GM12878 (cell line): ENCODE results near the gene DOP1A. TPM values are rescaled to one million over a fixed set of nuclear protein-coding genes. Genes with fewer than 3 reads are reported as not detected.

Experiments used
- ATAC-seq: fragments of 200-7000 bp; cut with Tn5 transposase; 3 replicates; pipeline ENCODE4 v1.9.1; 2020; ENCODE audit warnings: mild to moderate bottlenecking, moderate library complexity
- BruUV-seq: library from RNA; stranded (reverse); fragments of 400-500 nt; replicated peaks from 2 replicates; lab custom pipeline; 2021; lab: Mats Ljungman, UMichigan
- CTCF ChIA-PET: fragments of 300-600 bp; sonication (Branson Sonifier 250); formaldehyde crosslinking; extraction: SDS; loops from one replicate; lab custom pipeline; 2021; ENCODE audit warnings: inconsistent platforms; lab: Yijun Ruan, JAX
- POLR2A ChIA-PET: fragments of 350-600 bp; formaldehyde crosslinking; extraction: SDS; loops from one replicate; lab custom pipeline; 2021; ENCODE audit warnings: inconsistent platforms; lab: Charles Lee
- RAD21 ChIA-PET: fragments of 300-600 bp; sonication (Branson Sonifier 250); formaldehyde crosslinking; loops from one replicate; lab custom pipeline; 2023; ENCODE audit warnings: antibody characterized with exemption; ENCODE audit not compliant: unreplicated experiment; lab: Charles Lee
- SMC1A ChIA-PET: fragments of 300-600 bp; sonication (Branson Sonifier 250); formaldehyde crosslinking; loops from one replicate; lab custom pipeline; 2023; ENCODE audit not compliant: unreplicated experiment, uncharacterized antibody; lab: Charles Lee
- DNase-seq: peaks from one replicate; pipeline ENCODE4 v3.0.0-alpha.2; 2011; ENCODE audit warnings: low read depth, low spot score
- FAIRE-seq: peaks from 3 replicates; lab custom pipeline; 2011; peaks lifted over from hg19 to GRCh38; lab: Jason Lieb, UNC
- H2AFZ ChIP-seq: 2 replicates; pipeline ENCODE4 v1.6.0; 2011; ENCODE audit warnings: low read depth, low read length, control low read depth; ENCODE audit not compliant: control insufficient read depth
- H3K27ac ChIP-seq: 2 replicates; pipeline ENCODE4 v1.5.1; 2011; ENCODE audit warnings: control low read depth; ENCODE audit not compliant: control insufficient read depth, insufficient read depth
- H3K27me3 ChIP-seq, 2 experiments: replicated peaks in 1 of 2; 2 replicates each; pipeline versions ENCODE4 v1.6.0 to v1.6.1; 2011; ENCODE audit warnings: low read length in 1 of 2; ENCODE audit not compliant: control insufficient read depth in 2 of 2, insufficient read depth in 2 of 2
- H3K36me3 ChIP-seq, 2 experiments: 2 replicates each; pipeline ENCODE4 v1.5.1; 2011; ENCODE audit warnings: low read length in 1 of 2; ENCODE audit not compliant: control insufficient read depth in 2 of 2, insufficient read depth in 2 of 2
- H3K4me1 ChIP-seq: 2 replicates; pipeline ENCODE4 v1.6.1; 2011; ENCODE audit warnings: mild to moderate bottlenecking, low read length, moderate library complexity, mixed read lengths; ENCODE audit not compliant: control insufficient read depth, insufficient read depth
- H3K4me2 ChIP-seq: 2 replicates; pipeline ENCODE4 v1.6.0; 2011; ENCODE audit warnings: control low read depth; ENCODE audit not compliant: control insufficient read depth, insufficient read depth
- H3K4me3 ChIP-seq: fragments of 200-600 bp; sonication (generic); 2 replicates; pipeline ENCODE4 v1.5.1; 2016
- H3K79me2 ChIP-seq: 2 replicates; pipeline ENCODE4 v1.6.0; 2011; ENCODE audit warnings: low read length; ENCODE audit not compliant: control insufficient read depth, insufficient read depth
- H3K9ac ChIP-seq: 2 replicates; pipeline ENCODE4 v1.8.0; 2011; ENCODE audit warnings: low read length, control low read depth, mixed read lengths; ENCODE audit not compliant: control insufficient read depth, insufficient read depth
- H3K9me3 ChIP-seq: replicated peaks from 3 replicates; pipeline ENCODE4 v1.5.1; 2011; ENCODE audit warnings: mild to moderate bottlenecking, low read length; ENCODE audit not compliant: control insufficient read depth, insufficient read depth
- H4K20me1 ChIP-seq: 2 replicates; pipeline ENCODE4 v1.6.0; 2011; ENCODE audit not compliant: control insufficient read depth, insufficient read depth
- ESRRA ChIP-seq: IDR thresholded peaks from 2 replicates; pipeline ENCODE4 v1.6.1; 2012; ENCODE audit warnings: mild to moderate bottlenecking, low read length, improper control_type of control experiment
- GABPA ChIP-seq: IDR thresholded peaks from 2 replicates; pipeline ENCODE4 v1.6.1; 2014; ENCODE audit warnings: antibody characterized with exemption, low read depth, mild to moderate bottlenecking, inconsistent platforms
- NFYA ChIP-seq: IDR thresholded peaks from 2 replicates; pipeline ENCODE4 v1.6.1; 2011; ENCODE audit warnings: low read depth, mild to moderate bottlenecking, low read length, improper control_type of control experiment, borderline replicate concordance
- PBX3 ChIP-seq: IDR thresholded peaks from 2 replicates; pipeline ENCODE4 v1.6.1; 2011; ENCODE audit warnings: mild to moderate bottlenecking, low read depth, low read length, moderate library complexity; ENCODE audit not compliant: insufficient replicate concordance
- TCF3 ChIP-seq: IDR thresholded peaks from 2 replicates; pipeline ENCODE4 v1.6.1; 2012; ENCODE audit warnings: low read depth, mild to moderate bottlenecking, low read length, borderline replicate concordance; ENCODE audit not compliant: insufficient read depth
- ZNF384 ChIP-seq: IDR thresholded peaks from 2 replicates; pipeline ENCODE4 v1.6.1; 2012; ENCODE audit warnings: low read depth, mild to moderate bottlenecking, low read length, improper control_type of control experiment, borderline replicate concordance
- ZNF687 ChIP-seq: fragments of 450-650 bp; IDR thresholded peaks from 2 replicates; pipeline ENCODE4 v1.6.1; 2017; ENCODE audit warnings: mild to moderate bottlenecking, moderate library complexity
- WGBS: methylation state at CpG from one replicate; pipeline ENCODE4 v1.1.6; 2016; ENCODE audit warnings: low lambda C conversion rate; ENCODE audit not compliant: insufficient replicate concordance, insufficient coverage; ENCODE audit errors: missing lambda C conversion rate; 5-methylcytosine and 5-hydroxymethylcytosine counted together
- in situ Hi-C: fragments of 300-500 bp; cut with MboI; formaldehyde crosslinking; loops from 9 replicates; pipeline ENCODE4 v1.14.3; 2018; ENCODE audit warnings: mixed read lengths
- intact Hi-C: fragments of 100-400 bp; cut with micrococcal nuclease; formaldehyde crosslinking; loops from one replicate; pipeline ENCODE4 v1.14.2; 2022; ENCODE audit not compliant: unreplicated experiment
- polyA plus RNA-seq, 11 experiments: library from polyadenylated mRNA; depleted of rRNA in 4 of 11; unstranded in 6 of 11; stranded (reverse) in 5 of 11; fragments of >200 nt; fragmentation: Nextera tagmentation in 4 of 11; fragmentation: Illumina TruSeq in 1 of 11; extraction: Ambion mirVana in 4 of 11; extraction: Trizol in 1 of 11; gene quantifications; 1 replicate in 1 of 11; 2 replicates in 10 of 11; pipeline versions ENCODE4 v1.2.1 to v1.2.3, GENCODE V29; 2011 to 2016; ENCODE audit warnings: inconsistent platforms in 2 of 11, missing spikeins in 2 of 11, low read depth in 1 of 11
- total RNA-seq, 4 experiments: library from RNA; depleted of rRNA in 3 of 4; stranded (reverse); fragments of >200 nt in 3 of 4; fragmentation: Illumina TruSeq in 1 of 4; extraction: Trizol in 1 of 4; gene quantifications; 2 replicates each; pipeline versions ENCODE4 v1.2.1 to v1.2.3, GENCODE V29; 2013 to 2021

Gene DOP1A
- total and polyA plus RNA-seq, 10 of the 15 experiments (the other 5 are each of a cell fraction or from before 2014, with no cell fraction given), result 1.9 to 22.9 (median 10.3) TPM

GRCh38 chr6:83042467-83043053 is 24.9 kb upstream of the DOP1A start:
- BruUV-seq, result no TSS peak
- SMC1A ChIA-PET, result no interaction called here
- DNase-seq (no peak), FAIRE-seq (no peak), ATAC-seq (no peak)
- Histone ChIP-seq H3K27ac (no peak overlapping the region), H3K9ac (no peak overlapping the region), H2AFZ (no peak overlapping the region), H3K9me3 (no peaks in the 10 kb centered on the region), H3K4me2 (no peak overlapping the region), H3K36me3 (no peaks in the 10 kb centered on the region; a peak in 1 of 4 replicates), H4K20me1 (no peaks in the 10 kb centered on the region), H3K27me3 (no peaks in the 10 kb centered on the region), H3K4me3 (no peak overlapping the region), H3K4me1 (no peaks in the 10 kb centered on the region), H3K79me2 (no peaks in the 10 kb centered on the region)
- in situ Hi-C loops, result no loop called here
- intact Hi-C loops, result no loop called here
- CTCF ChIA-PET, result no interaction called here
- WGBS, result 99% methylated on average over 4 of the region's 4 CpGs
- RAD21 ChIA-PET, result no interaction called here
- POLR2A ChIA-PET, result no interaction called here
- TF ChIP-seq ESRRA (no peak), NFYA (no peak), PBX3 (no peak), ZNF384 (no peak), ZNF687 (no peak), GABPA (no peak), TCF3 (no peak)
